Esophagus squamous epithelium (tissue), 4 donors: Measurements from ENCODE around the gene PKP3.

ENCODE experiments used
- CTCF ChIP-seq, 6 experiments: fragments of 450-650 bp in 4 of 6; fragments of 200-600 bp in 2 of 6; sonication (generic) in 2 of 6; IDR thresholded peaks; one replicate each; pipeline ENCODE4 v1.5.1; 2016 to 2019; ENCODE audit warnings: antibody characterized with exemption in 6 of 6, mild to moderate bottlenecking in 4 of 6, moderate library complexity in 4 of 6
- POLR2A ChIP-seq, 4 donors: fragments of 450-650 bp; IDR thresholded peaks; one replicate each; pipeline ENCODE4 v1.6.1; 2017; ENCODE audit warnings: antibody characterized with exemption in 4 of 4, mild to moderate bottlenecking in 4 of 4, moderate library complexity in 3 of 4

DNA sequence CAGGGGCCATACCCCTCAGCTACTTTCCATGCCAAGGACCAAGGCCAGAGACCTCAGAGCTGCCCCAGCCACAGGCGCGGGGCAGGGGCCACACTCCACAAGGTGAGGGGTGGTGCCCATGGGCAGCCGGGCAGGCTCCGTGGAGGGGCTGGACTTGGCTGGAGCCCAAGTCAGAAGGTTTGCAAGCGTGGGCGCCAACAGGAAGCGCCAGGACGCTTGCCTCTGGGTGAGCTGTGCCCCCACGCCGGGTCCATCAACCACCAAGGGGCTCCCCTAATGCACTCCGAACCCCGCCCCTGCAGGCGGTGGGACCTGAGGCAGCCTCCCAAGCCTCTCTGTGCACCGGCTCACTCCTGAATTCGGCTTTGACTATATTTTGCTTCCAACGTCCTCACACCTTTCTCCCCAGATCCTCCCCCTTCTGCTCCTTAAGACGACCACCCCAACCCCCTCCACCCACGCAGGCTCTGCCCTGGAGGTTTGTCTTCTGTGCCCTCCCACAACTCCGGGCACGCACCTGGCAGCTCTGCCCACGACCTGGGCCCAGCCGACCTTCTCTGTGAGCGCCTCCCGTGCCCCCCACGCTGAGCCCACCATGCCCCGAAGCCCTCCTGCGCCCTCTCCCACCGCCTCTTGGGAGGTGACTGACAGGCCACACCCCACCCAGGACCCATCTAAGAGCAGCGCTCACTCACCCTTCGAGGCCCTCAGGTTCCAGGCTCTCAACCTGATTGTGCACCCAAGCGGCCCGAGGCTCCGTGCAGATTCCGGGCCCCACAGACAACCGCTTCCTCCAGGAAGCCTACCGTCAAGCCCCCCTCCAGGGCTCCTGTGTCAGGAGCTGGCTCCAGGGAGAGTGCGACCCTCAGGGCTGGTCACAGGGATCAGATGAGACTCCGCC, 2.6 kb upstream of the PKP3 start:
- no peak for TF ChIP-seq POLR2A (IDR thresholded peaks at IDR 0.05)
- no peak for TF ChIP-seq CTCF (IDR thresholded peaks at IDR 0.05)
